ENCODE results near the gene CUEDC1.

- no peak for TF ChIP-seq EP300 (IDR thresholded peaks at IDR 0.05)
- TF ChIP-seq POLR2AphosphoS5 (IDR thresholded peaks at IDR 0.05) = no peak
- TF ChIP-seq POLR2A (IDR thresholded peaks at IDR 0.05) = no peak
- TF ChIP-seq CTCF (IDR thresholded peaks at IDR 0.05) = no peak
Observed at GRCh38 chr17:57818066-57818465, 137.1 kb downstream of the CUEDC1 start.
